GM21528 (cell line): ENCODE results near the gene VPS52.

Experiments
- ATAC-seq: cut with Tn5 transposase; IDR thresholded peaks from one replicate; pipeline ENCODE4 v1.9.1; 2021; ENCODE audit warnings: mild to moderate bottlenecking, moderate library complexity; ENCODE audit not compliant: unreplicated experiment, low FRiP score

The VPS52 gene

DNA sequence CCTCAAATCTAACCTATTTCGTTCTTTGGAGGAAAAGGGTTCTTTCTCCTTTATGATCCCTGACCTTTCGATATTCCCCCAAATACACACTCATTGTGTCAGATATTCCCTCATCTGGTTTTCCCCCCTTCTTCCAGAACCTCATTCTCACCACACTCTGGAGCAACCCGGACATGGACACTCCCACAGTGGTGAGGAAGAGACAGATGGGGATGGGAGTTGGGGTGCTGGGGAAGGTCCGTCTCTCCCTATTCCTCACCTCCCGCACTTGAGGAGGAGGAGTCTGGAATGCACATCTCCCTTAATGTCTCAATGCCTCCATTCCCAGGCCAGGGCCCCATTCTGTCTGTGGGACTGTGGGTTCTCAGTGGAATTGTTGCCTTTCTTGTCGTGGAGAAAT, 69.7 kb downstream of the VPS52 start:
- ATAC-seq, result no peak

- no peak for ATAC-seq
Measured at GRCh38 chr6:33201147-33201545, 70.5 kb downstream of the VPS52 start.
